ENCODE data around the gene PCDH10. TPM values are rescaled to one million over a fixed set of nuclear protein-coding genes. Genes with fewer than 3 reads are reported as not detected.

Gene PCDH10
- total RNA-seq, 1 donor from 2014 or later = 14.6 TPM

DNA sequence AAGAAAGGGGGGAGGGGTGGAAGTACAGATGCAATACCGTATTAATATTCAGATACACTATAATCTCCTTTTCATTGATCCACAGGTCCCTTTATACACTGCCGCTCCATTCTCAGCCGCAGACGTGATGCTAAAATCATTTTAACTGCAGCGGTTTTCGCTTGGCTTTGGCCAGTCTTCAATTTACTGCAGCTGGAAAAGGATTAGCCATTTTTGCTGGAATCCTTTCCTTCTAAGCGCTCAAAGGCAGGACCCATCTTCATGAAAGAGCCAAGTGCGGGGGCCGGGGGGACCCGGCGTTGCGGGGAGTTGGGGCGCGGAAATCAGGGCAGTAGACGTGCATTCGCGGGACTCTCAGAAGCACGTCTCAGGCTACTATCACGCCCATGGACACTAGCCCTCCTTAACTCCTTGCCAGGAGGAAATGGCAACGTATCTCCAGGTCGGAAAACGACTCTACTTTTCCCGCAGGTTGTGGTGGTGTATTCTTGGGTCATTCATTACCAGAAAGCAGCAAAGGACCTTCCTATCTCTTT lies 1.7 kb upstream of the PCDH10 start:
- peaks cover 8% of the 10 kb centered on the region for H3K27me3 Mint-ChIP-seq (ENCODE audit: unreplicated experiment)
- DNase-seq (ENCODE audit: extremely low spot score, unreplicated experiment) = no peak
- H3K4me3 Mint-ChIP-seq (ENCODE audit: unreplicated experiment) = peak overlapping the region; percentile 90
- H3K27ac Mint-ChIP-seq (ENCODE audit: unreplicated experiment) = no peak overlapping the region
- no peaks in the 10 kb centered on the region for H3K36me3 Mint-ChIP-seq (ENCODE audit: unreplicated experiment)
- no peaks in the 10 kb centered on the region for H3K9me3 Mint-ChIP-seq (ENCODE audit: unreplicated experiment)
- H3K4me1 Mint-ChIP-seq (ENCODE audit: unreplicated experiment) = peaks cover 39% of the 10 kb centered on the region
- TF ChIP-seq, protein P1, sequence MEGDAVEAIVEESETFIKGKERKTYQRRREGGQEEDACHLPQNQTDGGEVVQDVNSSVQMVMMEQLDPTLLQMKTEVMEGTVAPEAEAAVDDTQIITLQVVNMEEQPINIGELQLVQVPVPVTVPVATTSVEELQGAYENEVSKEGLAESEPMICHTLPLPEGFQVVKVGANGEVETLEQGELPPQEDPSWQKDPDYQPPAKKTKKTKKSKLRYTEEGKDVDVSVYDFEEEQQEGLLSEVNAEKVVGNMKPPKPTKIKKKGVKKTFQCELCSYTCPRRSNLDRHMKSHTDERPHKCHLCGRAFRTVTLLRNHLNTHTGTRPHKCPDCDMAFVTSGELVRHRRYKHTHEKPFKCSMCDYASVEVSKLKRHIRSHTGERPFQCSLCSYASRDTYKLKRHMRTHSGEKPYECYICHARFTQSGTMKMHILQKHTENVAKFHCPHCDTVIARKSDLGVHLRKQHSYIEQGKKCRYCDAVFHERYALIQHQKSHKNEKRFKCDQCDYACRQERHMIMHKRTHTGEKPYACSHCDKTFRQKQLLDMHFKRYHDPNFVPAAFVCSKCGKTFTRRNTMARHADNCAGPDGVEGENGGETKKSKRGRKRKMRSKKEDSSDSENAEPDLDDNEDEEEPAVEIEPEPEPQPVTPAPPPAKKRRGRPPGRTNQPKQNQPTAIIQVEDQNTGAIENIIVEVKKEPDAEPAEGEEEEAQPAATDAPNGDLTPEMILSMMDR (IDR thresholded peaks at IDR 0.05) = no peak

DNA sequence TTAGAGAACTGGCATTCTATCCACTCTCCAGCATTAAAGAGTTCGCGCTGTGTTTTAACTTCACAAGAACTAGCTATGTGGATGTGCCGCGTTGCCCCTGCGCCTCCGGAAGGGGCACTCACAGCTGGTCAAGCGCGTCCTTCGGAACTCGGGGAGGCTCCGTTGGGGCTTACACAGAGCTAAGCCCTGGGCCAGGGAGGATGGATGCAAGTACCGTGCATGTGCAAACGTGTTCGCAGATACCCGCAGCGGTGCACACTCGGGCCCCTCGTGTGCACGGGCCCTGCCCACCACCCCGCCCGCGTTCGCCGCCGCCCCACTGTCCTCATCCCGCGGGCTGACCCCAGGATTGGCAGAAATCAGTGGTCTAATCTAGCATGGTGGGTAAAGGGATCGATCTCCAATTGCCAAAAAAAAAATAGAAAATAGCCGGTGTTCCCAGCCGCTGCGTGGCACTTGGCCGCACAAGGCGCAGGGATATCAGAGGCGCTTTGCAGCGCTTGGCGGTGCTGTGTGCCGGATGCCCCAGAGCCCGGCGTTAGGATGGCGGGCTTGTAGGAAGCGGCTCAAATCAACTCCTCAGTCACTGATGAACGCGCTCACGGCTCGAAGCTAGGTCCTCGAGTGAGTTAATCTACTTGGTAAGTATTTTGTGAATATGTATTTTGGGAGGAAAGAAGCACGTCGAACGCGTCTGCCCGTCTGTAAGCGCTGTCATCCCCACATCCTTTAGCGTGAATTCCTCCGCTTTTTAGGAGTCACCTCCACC lies 989 bp upstream of the PCDH10 start:
- Mint-ChIP-seq H3K4me3 (ENCODE audit: unreplicated experiment) (peak overlapping the region; percentile 90), H3K36me3 (ENCODE audit: unreplicated experiment) (no peaks in the 10 kb centered on the region), H3K9me3 (ENCODE audit: unreplicated experiment) (no peaks in the 10 kb centered on the region), H3K27me3 (ENCODE audit: unreplicated experiment) (peaks cover 8% of the 10 kb centered on the region), H3K4me1 (ENCODE audit: unreplicated experiment) (peaks cover 46% of the 10 kb centered on the region), H3K27ac (ENCODE audit: unreplicated experiment) (peak overlapping the region; percentile 81)
- TF ChIP-seq, protein P1 (IDR thresholded peaks at IDR 0.05) = peak; percentile 44
- DNase-seq (ENCODE audit: extremely low spot score, unreplicated experiment) = peak; percentile 84

DNA sequence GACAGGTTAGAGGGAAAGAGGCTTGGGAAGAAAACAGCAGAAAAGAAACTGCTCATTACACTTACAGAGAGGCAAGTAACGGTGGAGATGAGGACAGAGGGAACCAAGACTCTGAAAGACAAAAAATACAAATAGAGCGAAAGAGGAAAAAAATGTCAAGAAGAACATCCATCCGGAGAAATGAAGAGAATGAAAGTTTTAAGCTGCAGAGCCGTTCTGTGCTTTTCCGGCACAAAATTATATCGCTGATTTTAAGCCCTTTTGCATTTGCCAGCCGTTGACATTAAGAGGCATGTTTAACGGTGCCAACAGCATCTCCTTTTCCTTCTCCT lies 236 bp downstream of the PCDH10 start:
- TF ChIP-seq, protein P1 (IDR thresholded peaks at IDR 0.05) = no peak
- Mint-ChIP-seq H3K27ac (ENCODE audit: unreplicated experiment) (peak overlapping the region; percentile 81), H3K4me3 (ENCODE audit: unreplicated experiment) (peak overlapping the region; percentile 90), H3K9me3 (ENCODE audit: unreplicated experiment) (no peaks in the 10 kb centered on the region), H3K4me1 (ENCODE audit: unreplicated experiment) (peaks cover 46% of the 10 kb centered on the region), H3K36me3 (ENCODE audit: unreplicated experiment) (no peaks in the 10 kb centered on the region), H3K27me3 (ENCODE audit: unreplicated experiment) (peaks cover 8% of the 10 kb centered on the region)
- DNase-seq (ENCODE audit: extremely low spot score, unreplicated experiment) = no peak

DNA sequence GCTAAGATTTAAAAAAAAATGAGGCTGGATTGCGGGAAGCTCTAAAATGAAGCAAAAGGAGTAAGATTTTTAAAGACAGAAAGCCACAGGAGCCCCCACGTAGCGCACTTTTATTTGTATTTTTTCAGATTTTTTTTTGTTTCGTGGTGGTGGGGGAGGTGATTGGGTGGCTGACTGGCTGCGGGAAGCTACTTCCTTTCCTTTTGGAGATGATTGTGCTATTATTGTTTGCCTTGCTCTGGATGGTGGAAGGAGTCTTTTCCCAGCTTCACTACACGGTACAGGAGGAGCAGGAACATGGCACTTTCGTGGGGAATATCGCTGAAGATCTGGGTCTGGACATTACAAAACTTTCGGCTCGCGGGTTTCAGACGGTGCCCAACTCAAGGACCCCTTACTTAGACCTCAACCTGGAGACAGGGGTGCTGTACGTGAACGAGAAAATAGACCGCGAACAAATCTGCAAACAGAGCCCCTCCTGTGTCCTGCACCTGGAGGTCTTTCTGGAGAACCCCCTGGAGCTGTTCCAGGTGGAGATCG lies 908 bp downstream of the PCDH10 start:
- Mint-ChIP-seq H3K27me3 (ENCODE audit: unreplicated experiment) (peaks cover 8% of the 10 kb centered on the region), H3K9me3 (ENCODE audit: unreplicated experiment) (no peaks in the 10 kb centered on the region), H3K4me3 (ENCODE audit: unreplicated experiment) (peak overlapping the region; percentile 90), H3K4me1 (ENCODE audit: unreplicated experiment) (peaks cover 48% of the 10 kb centered on the region), H3K36me3 (ENCODE audit: unreplicated experiment) (no peaks in the 10 kb centered on the region), H3K27ac (ENCODE audit: unreplicated experiment) (peak overlapping the region; percentile 47)
- DNase-seq (ENCODE audit: extremely low spot score, unreplicated experiment) = no peak
- TF ChIP-seq, protein P1 (IDR thresholded peaks at IDR 0.05) = no peak
